Activated CD4-positive, CD25-positive, alpha-beta regulatory T cell treated with anti-CD3 and anti-CD28 coated beads, Interleukin-2, amount 50 U/mL, for 72 hours (primary cell): Measurements from ENCODE around the gene PPP2R3A.
"Not testable (repeated sequence)": the region's sequence is repeated elsewhere in the genome, so short reads cannot be mapped to it uniquely, and the experiment has no call there.

ENCODE experiments used
- DNase-seq: peaks from one replicate; pipeline ENCODE4 v3.0.0; 2021

Gene PPP2R3A

DNA sequence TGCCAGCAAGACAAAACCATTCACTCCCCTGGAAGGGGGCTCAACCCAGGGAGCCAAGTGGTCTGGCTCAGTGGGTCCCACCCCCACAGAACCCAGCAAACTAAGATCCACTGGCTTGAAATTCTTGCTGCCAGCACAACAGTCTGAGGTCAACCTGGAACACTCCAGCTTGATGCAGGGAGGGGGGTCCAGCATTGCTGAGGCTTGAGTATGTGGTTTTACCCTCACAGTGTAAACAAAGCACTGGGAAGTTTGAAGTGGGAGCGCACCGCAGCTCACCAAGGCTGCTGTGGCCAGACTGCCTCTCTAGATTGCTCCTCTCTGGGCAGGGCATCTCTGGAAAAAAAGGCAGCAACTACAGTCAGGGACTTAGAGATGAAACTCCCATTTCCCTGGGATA, 148.9 kb downstream of the PPP2R3A start:
- DNase-seq: no peak

GRCh38 chr3:136119332-136119731, 153.8 kb downstream of the PPP2R3A start:
- not testable (repeated sequence) for DNase-seq

DNA sequence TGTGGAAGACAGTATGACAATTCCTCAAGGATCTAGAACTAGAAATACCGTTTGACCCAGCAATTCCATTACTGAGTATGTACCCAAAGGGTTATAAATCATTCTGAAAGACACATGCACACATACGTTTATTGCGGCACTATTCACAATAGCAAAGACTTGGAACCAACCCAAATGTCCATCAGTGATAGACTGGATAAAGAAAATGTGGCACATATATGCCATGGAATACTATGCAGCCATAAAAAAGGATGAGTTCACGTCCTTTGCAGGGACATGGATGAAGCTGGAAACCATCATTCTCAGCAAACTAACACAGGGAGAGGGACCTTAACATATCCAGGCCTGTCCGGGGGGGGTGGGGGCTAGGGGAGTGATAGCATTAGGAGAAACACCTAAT, 154.3 kb downstream of the PPP2R3A start:
- not testable (repeated sequence) for DNase-seq

GRCh38 chr3:136120373-136121348, 155.1 kb downstream of the PPP2R3A start:
- no peak for DNase-seq

- no peak for DNase-seq
Observed at GRCh38 chr3:136122006-136122405, 156.5 kb downstream of the PPP2R3A start.

- DNase-seq: not testable (repeated sequence)
Observed at GRCh38 chr3:136131647-136132046, 166.1 kb downstream of the PPP2R3A start.

DNA sequence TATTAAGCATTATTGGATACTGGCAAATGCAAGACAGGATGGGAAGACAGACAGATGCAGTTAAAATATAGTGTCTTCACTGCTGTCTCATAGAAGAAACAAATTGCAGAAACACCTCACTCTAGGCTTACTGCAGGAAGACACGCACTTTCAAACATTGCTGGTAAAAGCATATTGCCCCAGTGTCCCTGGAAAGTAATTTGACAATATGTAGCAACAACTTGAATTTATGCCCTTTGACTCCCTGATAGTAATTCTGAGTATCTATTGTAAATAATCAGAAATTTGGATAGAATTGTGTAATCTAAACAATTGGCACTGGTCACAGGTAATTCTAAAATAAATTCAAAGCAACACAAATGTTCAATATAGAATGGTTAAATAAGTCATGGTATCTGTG, 168.6 kb downstream of the PPP2R3A start:
- no peak for DNase-seq

- no peak for DNase-seq
Observed at GRCh38 chr3:136135039-136135802, 169.7 kb downstream of the PPP2R3A start.

GRCh38 chr3:136136454-136136853, 170.9 kb downstream of the PPP2R3A start:
- no peak for DNase-seq

DNA sequence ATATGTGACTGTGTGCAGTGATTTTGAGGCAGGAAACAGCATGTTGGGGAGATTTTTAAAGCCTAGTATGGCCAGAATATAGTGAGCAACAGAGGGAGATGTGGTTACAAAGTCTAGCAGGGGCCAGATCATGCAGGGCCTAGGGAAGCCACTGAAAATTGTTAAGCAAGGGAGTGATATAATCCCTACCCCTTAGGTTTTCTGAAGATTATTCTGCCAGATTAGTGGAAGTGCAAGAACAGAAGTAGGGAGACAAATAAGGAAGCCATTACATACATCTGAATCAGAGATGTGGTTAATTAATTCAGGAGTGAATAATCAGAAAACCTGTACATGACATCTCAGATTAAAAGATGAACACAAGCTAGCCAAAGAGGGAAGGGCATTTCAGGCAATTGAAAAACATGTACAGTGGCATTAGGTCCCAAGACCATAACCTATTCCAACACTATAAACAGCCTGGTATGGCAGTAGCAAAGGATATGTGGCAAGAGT, 175.8 kb downstream of the PPP2R3A start:
- DNase-seq: no peak

- DNase-seq: no peak
Observed at GRCh38 chr3:136141891-136142290, 176.4 kb downstream of the PPP2R3A start.

DNA sequence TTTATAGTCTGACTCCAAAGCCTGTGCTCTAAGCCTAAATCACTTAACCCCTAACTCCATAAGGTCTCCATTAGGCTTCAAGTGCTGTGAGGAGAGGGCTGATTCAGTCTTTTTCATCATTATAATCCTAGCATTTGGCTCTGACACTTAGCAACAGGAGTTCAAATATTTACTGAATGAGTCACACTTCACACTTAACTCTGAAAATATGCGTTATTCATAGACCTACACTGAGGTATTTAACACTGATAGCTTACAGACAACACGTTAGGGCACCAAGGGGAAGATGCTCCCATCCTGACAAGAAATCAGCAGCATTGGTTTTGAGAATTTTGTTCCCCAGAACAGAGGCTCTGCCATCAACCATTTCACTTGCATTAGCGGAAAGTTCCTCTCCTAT, 177.1 kb downstream of the PPP2R3A start:
- DNase-seq: no peak

- not testable (repeated sequence) for DNase-seq
Observed at GRCh38 chr3:136144397-136144796, 178.9 kb downstream of the PPP2R3A start.

DNA sequence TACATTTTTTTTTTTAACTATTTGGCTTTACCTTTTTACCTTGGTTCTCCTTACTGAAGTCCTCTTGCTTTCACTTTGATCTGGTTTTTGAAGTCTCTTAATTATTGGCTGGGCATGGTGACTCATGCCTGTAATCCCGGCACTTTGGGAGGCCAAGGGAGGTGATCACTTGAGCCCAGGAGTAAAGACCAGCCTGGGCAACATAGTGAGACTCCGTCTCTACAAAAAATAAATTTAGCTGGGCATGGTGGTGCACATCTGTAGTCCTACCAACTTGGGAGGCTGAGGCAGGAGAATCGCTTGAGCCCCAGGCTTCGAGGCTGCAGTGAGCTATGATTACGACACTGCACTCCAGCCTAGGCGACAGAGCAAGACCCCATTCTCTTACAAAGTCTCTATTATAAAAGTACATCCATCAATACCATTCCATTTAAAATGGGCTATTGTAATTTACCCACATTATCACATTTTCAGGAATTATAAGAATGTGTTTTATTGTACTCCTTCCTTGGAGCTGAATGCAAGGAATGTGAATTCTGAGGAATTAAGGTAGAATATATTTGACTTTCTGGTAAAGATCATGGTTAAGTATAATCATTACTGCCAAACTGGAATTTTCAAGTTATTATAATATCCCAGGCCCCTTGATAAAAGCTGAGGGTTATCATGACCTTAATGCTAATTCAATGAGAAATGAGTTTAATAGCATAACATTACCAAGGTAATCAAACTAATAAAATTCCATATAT, 181.6 kb downstream of the PPP2R3A start:
- no peak for DNase-seq

DNA sequence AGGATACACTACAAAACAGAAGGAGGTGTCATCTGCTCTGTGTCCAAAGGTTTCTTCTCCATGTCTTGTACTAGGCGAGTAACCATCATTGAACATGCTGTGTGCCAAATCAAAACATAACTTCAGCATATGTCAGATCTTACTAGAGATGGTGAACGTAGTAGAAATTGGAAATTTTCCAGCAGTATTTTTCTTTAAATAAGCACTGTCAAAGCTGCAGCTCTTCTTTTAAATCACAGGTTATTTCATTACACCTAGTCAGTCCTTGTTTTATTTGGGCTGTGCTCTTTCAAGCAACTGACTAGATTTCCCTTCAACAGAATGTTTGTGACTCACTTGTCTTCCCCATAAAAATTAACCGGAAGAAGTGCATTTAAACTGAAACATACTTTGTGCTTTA, 184.1 kb downstream of the PPP2R3A start:
- no peak for DNase-seq

DNA sequence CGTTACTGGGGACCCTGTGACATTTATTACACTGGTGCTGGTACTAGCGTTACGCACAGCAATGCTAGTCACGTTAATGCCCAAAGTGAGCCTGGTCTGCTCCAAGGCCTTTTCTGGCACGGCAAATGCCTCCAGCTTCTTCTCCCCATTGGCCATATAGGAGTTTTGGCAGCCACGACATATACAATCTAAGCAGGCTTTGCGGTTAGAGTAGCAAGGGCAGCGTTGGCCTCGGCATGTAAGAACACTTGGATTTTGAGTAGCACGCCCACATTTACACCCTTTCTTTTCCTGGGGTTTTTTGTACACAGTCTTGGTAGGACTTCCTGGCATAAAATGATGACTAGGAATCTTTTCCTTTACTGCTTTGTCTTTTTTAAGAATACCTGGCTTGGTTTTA, 185.7 kb downstream of the PPP2R3A start:
- DNase-seq: no peak

DNA sequence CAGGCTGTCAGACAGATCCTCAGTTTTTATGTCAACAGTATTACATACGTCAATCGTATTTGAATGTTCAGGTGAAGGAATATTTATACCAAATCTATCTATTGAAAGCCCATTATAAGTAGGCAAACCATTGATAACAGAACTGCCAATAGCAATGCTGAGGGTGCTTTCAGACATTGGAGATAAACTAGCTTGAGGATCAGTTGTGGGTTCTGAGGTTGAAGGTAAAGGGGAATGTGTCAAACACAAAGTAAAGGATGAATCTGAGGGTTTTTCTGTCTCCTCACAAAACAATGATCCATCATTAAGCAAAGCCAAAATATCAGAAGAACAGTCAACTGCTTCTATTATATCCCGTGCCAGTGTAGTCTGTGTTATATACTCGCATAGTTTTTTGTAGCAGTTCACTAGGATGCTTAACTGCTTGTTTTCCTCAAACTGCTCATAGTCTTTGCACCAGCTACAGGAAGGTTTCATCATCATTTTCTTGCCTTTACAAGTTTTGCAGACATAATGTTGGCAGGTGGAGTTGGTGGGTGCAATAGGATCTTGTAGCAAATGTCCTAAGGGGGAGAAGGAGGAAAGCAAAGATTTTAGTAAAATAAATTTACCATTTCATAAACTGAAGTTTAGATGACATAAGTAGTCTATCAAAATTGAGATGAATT, 186.8 kb downstream of the PPP2R3A start:
- no peak for DNase-seq

- DNase-seq: no peak
Observed at GRCh38 chr3:136152963-136153362, 187.4 kb downstream of the PPP2R3A start.

GRCh38 chr3:136161516-136161915, 196.0 kb downstream of the PPP2R3A start:
- DNase-seq: no peak

DNA sequence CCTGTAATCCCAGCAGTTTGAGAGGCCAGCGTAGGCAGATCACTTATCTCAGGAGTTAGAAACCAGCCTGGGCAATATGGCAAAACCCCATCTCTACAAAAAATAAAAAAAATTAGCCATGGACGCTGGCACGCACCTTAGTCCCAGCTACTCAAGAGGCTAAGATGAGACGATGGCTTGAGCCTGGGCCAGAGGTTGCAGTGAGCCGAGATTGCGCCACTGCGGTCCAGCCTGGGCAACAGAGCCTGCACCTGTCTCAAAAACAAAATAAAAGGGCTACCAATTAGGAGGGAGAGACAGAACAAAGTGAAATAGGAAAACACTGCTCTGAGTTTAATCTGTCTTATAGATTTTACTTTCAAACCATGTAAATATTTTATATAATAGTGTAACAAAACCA, 196.8 kb downstream of the PPP2R3A start:
- DNase-seq: no peak

DNA sequence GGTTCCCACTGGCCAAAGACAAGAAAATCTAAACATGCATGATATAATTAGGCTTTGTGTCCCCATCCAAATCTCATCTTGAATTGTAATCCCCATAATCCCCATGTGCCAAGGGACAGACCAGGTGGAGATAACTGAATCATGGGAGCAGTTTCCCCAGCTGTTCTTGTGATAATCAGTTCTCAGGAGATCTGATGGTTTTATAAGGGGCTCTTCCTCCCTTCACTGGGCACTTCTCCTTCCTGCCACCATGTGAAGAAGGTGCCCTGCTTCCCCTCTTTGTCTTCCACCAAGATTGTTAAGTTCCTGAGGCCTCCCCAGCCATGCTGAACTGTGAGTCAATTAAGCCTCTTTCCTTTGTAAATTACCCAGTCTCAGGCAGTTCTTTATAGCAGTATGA, 198.1 kb downstream of the PPP2R3A start:
- DNase-seq: not testable (repeated sequence)

GRCh38 chr3:136166507-136166906, 201.0 kb downstream of the PPP2R3A start:
- no peak for DNase-seq
